HAP-1 (cell line): ENCODE data around the gene HNF4A.

Experiments used
- DNase-seq, 2 experiments: peaks; one replicate each; pipeline ENCODE4 v3.0.0-alpha.2; 2016 to 2020; ENCODE audit warnings: low spot score in 2 of 2
- H3K27me3 ChIP-seq: fragments of 250-450 bp; sonication (Bioruptor Pico); 2 replicates; pipeline ENCODE4 v1.5.1; 2020; ENCODE audit warnings: low read depth, mild to moderate bottlenecking, moderate library complexity
- H3K36me3 ChIP-seq: fragments of 250-450 bp; sonication (Bioruptor Pico); replicated peaks from 2 replicates; pipeline ENCODE4 v1.5.1; 2020; ENCODE audit warnings: mild to moderate bottlenecking
- H3K4me1 ChIP-seq: fragments of 250-450 bp; sonication (Bioruptor Pico); 2 replicates; pipeline ENCODE4 v1.5.1; 2020; ENCODE audit warnings: mild to moderate bottlenecking
- H3K4me3 ChIP-seq: fragments of 250-450 bp; sonication (Bioruptor Pico); 2 replicates; pipeline ENCODE4 v1.5.1; 2020; ENCODE audit warnings: mild to moderate bottlenecking, moderate library complexity
- H3K9me3 ChIP-seq: fragments of 250-450 bp; sonication (Bioruptor Pico); 2 replicates; pipeline ENCODE4 v1.5.1; 2020; ENCODE audit warnings: mild to moderate bottlenecking, moderate library complexity
- in situ Hi-C: fragments of 300-500 bp; cut with MboI; formaldehyde crosslinking; loops from 3 replicates; pipeline ENCODE4 v1.14.3; 2020; ENCODE audit warnings: low sequenced_read_pairs, inconsistent platforms, mixed read lengths

The HNF4A gene

DNA sequence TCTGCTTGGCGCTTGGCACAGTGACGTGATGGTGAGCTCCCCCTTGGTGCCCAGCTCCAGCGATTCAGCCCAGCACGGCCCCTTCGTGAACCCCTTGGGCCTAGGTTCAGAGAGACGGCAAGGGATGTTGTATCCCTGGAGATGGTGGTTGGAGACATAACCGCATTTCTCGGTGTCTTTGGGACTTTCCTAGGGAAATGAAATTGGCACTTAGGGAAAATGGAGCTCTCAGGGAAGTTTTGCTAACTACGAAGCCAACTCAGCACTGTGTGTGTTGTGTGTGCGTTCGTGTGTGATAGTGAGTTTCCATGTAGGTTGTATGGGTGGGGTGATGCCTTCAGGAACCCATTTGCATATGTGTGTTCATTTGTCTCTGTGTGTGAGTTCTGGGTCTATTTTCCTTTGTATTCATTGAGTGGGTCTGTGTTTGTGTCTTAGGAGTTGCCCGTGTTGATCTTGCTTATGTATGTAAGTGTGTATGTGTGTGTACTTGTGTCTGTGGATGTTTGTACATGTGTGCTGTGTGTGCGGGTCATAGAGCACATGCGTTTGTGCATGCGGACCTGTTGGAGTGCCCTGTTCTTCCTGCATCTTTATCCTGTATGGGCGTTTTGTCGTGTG, 46.4 kb downstream of the HNF4A start:
- no peaks in the 10 kb centered on the region for H3K27me3 ChIP-seq
- in situ Hi-C loops, result no loop called here
- H3K4me3 ChIP-seq, result no peak overlapping the region
- no peaks in the 10 kb centered on the region for H3K4me1 ChIP-seq
- no peak for DNase-seq
- no peaks in the 10 kb centered on the region for H3K36me3 ChIP-seq
- H3K9me3 ChIP-seq, result no peaks in the 10 kb centered on the region

DNA sequence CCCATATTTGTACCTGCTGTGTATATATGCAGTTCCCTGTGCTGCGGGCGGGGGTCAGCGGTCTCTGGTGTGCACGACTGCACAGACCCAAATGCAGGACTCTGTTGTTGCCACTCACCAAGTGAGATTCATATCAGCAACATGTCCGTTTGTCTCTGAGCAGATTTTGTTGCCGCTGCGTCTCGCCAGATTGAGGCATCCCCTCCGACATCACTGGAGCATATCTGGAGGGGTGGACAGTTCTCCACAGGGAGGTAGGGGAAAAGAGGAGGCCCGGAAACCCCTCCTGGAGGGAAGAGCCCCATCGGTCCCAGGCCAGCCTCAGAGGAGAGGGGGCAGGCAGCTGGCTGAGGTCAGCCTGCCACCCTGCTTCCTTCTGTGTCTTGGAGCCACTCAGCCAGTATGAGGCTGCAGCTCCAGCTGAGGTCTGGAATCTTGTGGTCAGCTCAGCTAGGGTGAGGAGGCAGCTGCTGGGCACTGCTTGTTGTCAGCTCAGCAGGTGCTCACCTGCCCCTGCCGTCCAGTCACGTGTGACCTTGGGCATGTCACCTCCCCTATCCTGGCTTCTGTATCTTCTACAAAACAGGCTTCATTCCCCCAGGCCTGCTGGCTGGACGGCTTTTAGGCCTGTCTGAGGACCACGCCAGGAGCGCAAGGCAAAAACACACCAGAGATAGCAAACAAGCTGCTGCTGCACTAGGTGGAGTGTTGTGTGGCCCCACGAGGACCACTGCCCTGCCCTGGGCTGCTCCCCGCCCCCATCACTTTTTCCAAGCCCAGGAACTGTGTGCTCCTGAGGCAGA, 47.1 kb downstream of the HNF4A start:
- Histone ChIP-seq H3K36me3 (no peaks in the 10 kb centered on the region), H3K27me3 (no peaks in the 10 kb centered on the region), H3K4me1 (no peaks in the 10 kb centered on the region), H3K9me3 (no peaks in the 10 kb centered on the region), H3K4me3 (no peak overlapping the region)
- in situ Hi-C loops, result no loop called here
- no peak for DNase-seq

DNA sequence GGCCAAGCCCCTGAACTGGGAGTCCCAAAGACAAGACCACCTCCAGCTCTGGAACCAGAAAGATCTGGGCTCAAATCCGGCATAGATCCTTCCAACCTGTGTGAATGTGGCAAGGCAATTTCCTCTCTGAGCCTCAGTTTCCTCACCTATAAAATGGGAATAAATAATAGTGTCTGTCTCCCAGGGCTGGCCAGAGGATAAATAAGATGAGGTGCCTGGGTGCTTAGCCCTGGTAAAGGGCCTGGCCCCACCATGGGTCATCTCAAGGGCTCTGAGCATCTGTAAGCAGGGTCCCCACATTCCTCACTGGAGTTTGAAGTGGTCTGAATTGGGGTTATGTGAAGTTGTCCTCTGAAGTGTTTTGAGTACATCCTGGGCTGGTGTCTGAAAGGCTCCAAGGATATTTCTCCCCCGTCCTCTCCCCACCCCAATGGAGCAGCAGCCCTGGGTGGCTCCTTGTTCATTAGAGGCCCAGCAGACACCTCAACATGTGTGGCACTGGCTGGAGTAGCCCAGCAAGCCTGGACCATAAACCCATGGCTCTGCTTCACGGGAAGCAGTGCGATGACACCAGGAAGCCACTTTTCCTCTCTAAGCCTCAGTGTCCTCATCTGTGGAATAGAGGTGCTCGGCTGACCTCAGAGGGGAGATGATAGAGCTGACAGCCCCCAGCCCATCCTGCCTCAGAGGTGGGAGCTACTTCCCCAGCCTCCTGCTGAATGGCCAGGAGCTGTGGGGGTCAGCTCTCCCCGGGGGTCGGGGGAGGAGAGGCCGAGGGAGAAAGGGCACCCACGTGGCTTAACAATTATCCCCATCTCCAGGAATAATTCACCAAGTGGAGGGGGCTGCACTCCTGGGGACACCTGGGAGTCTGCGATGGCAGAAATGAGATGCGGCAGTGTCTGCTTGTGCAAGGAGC, 48.0 kb downstream of the HNF4A start:
- no peaks in the 10 kb centered on the region for H3K4me1 ChIP-seq
- in situ Hi-C loops, result no loop called here
- H3K9me3 ChIP-seq, result no peaks in the 10 kb centered on the region

DNA sequence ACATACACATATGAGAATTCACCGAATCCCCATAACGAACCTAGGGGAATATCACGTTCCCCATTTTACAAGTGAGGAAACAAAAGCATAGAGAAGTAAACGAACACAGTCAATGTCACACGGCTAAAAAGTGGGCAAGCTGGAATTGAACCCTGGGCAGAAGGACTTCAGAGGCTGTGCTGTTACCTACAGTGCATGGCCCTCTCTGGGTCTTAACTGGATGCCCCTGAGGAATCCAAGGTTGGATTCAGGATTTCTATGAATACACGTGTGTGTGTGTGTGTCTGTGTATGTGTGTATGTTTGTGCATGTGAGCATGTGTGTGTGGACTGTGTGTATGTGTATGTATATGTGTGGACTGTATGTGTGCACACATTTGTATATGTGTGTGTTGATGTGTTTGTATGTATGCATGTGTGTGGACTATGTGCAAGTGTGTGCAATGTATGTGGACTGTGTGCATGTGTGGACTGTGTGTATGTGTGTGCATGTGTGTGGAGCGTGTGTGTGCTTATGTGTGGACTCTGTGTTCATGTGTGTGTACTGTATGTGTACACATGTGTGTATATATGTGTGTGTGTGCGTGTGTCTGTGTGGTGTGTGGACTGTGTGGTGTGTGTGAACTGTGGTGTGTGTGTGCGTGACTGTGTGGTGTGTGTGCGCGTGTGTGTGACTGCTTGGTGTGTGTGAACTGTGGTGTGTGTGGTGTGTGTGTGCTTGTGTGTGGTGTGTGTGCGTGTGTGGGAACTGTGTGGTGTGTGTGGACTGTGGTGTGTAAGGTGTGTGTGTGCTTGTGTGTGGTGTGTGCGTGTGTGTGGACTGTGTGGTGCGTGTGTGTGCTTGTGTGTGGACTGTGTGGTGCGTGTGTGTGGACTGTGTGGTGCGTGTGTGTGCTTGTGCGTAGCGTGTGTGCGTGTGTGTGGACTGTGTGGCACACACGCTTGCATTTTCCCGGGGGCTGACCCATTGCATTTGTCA, 49.0 kb downstream of the HNF4A start:
- Histone ChIP-seq H3K27me3 (no peaks in the 10 kb centered on the region), H3K9me3 (no peaks in the 10 kb centered on the region), H3K4me3 (no peak overlapping the region), H3K36me3 (no peaks in the 10 kb centered on the region), H3K4me1 (no peaks in the 10 kb centered on the region)
- no peak for DNase-seq
- in situ Hi-C loops, result no loop called here

More for the DNA sequence above, 48.0 kb downstream of the HNF4A start:
- Histone ChIP-seq H3K36me3 (no peaks in the 10 kb centered on the region), H3K27me3 (no peaks in the 10 kb centered on the region), H3K4me3 (no peak overlapping the region)
- DNase-seq, result no peak

DNA sequence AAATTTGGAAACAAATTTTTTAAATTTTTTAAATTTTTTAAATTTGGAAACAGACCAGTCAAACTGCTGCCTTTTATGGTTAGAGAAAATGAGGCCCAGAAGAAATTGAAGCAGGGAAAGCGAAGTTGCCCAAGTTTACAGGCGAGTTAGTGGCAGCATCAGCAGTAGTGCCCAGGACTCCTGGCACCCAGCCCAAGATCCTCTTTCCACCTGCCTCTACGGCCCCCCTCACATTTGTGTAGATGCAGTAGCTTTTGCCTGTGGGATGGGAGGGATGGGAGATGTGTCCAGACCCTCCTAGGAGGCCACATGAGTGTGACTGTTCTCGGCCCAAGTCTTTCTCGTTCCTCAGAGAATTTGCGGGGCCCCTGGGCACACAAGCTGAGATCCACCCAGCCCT, 49.8 kb downstream of the HNF4A start:
- in situ Hi-C loops, result no loop called here
- H3K27me3 ChIP-seq, result no peaks in the 10 kb centered on the region
- H3K4me1 ChIP-seq, result no peaks in the 10 kb centered on the region
- no peak for DNase-seq
- H3K36me3 ChIP-seq, result no peaks in the 10 kb centered on the region
- H3K4me3 ChIP-seq, result no peak overlapping the region
- no peaks in the 10 kb centered on the region for H3K9me3 ChIP-seq

- no peak for DNase-seq
- H3K4me3 ChIP-seq, result no peak overlapping the region
Observed at GRCh38 chr20:44405785-44406571, 50.5 kb downstream of the HNF4A start.

GRCh38 chr20:44406572-44407137, 51.2 kb downstream of the HNF4A start:
- no peaks in the 10 kb centered on the region for H3K9me3 ChIP-seq
- in situ Hi-C loops, result no loop called here
- H3K36me3 ChIP-seq, result no peaks in the 10 kb centered on the region
- H3K4me1 ChIP-seq, result no peaks in the 10 kb centered on the region
- H3K27me3 ChIP-seq, result no peaks in the 10 kb centered on the region
- no peak for DNase-seq
- H3K4me3 ChIP-seq, result no peak overlapping the region

More at GRCh38 chr20:44405785-44406571, 50.5 kb downstream of the HNF4A start:
- Histone ChIP-seq H3K4me1 (no peaks in the 10 kb centered on the region), H3K9me3 (no peaks in the 10 kb centered on the region), H3K36me3 (no peaks in the 10 kb centered on the region), H3K27me3 (no peaks in the 10 kb centered on the region)
- in situ Hi-C loops, result no loop called here

- Histone ChIP-seq H3K4me1 (no peaks in the 10 kb centered on the region), H3K9me3 (no peaks in the 10 kb centered on the region), H3K36me3 (no peaks in the 10 kb centered on the region), H3K27me3 (no peaks in the 10 kb centered on the region), H3K4me3 (no peak overlapping the region)
- in situ Hi-C loops, result no loop called here
- DNase-seq, result no peak
Observed at GRCh38 chr20:44407402-44408184, 52.1 kb downstream of the HNF4A start.

DNA sequence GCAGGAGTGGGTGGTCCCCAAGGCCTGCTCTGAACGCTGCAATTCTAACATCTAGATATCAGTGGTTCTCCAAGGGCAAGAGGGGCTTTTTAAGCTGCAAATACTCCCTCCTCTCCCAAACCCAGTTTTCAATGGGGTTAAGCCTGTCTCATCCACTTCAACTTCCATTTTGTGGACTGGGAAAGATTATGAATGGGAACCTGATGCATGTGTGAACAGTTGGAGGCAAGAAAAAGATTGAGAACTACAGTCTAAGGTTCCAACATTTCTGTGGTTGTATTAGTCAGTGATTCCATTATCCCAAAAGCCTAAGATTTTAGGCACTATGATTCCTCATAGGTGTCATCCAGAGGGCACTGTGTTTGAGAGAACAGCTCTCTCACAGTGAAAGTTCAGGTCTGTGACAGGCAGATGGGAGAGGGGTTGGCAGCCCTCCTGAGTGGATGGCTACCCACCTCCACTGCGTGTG, 53.7 kb downstream of the HNF4A start:
- in situ Hi-C loops, result no loop called here
- H3K4me1 ChIP-seq, result no peaks in the 10 kb centered on the region
- DNase-seq, result no peak

DNA sequence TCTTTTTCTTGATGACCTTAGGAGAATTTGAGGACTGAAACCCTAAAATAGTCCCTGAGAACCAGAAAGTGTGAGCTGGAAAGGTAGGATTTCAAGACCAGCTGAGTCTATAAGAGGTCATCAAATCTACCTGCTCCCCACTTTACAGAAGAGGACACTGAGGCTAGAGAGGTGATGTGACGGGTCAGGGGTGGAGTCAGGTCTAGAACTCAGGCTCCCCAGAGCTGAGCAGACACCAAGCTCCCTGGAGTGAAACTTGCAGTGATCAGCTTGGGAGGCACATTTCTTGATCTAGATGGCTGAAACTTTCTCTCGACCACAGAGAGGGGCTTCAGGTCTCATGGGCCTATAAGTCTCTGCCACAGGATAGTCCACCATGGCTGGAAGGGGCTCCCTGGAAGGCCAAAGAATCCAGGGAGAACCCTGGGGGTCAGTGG, 55.1 kb downstream of the HNF4A start:
- Histone ChIP-seq H3K36me3 (no peaks in the 10 kb centered on the region), H3K9me3 (no peaks in the 10 kb centered on the region), H3K27me3 (0 out of 2 replicates have a peak, but pooled peaks cover 5% of the 10 kb centered on the region), H3K4me3 (no peak overlapping the region), H3K4me1 (no peaks in the 10 kb centered on the region)
- in situ Hi-C loops, result no loop called here
- no peak for DNase-seq

More for the DNA sequence above, 53.7 kb downstream of the HNF4A start:
- H3K36me3 ChIP-seq, result no peaks in the 10 kb centered on the region
- H3K9me3 ChIP-seq, result no peaks in the 10 kb centered on the region
- H3K27me3 ChIP-seq, result no peaks in the 10 kb centered on the region
- no peak overlapping the region for H3K4me3 ChIP-seq

DNA sequence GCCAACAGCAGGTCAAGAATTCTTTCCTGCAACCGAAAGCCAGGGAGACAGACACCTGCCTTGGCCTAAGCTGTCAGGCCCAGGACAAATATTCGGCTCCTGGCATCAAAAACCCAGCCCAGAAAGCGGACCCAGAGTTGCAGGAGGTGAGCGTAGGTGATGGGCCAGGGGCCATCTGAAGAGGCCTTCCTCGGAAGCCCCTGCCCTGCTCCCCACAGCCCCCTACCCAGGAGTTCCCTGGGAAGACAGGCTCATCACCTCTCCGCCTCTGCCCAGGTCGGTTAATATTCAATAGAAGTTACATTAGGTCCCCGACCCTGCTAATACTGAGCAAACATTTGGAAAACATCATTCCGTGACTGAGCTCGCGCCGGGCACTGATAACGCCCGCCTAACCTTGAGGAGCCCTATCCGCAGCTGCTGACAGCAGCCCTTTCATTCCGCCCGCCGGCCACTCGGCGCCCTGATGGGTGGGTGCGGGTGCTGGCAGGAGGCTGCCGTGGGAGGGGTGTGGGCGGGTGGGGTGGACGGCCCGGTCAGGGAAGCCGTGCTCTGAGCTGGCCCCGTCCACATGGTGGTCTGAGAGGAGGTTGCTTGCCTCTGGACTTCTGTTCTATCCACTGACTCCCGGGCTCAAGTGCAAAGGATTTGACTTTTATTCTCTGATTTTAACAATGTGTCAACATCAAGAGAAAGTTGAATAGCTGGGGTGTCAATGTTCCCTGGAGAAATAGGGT, 55.7 kb downstream of the HNF4A start:
- DNase-seq, result no peak
- in situ Hi-C loops, result no loop called here
- H3K9me3 ChIP-seq, result no peaks in the 10 kb centered on the region
- H3K4me3 ChIP-seq, result no peak overlapping the region
- H3K4me1 ChIP-seq, result no peaks in the 10 kb centered on the region
- H3K36me3 ChIP-seq, result no peaks in the 10 kb centered on the region
- 0 out of 2 replicates have a peak, but pooled peaks cover 5% of the 10 kb centered on the region for H3K27me3 ChIP-seq
